ENCODE data around the gene PRDM2.

DNA sequence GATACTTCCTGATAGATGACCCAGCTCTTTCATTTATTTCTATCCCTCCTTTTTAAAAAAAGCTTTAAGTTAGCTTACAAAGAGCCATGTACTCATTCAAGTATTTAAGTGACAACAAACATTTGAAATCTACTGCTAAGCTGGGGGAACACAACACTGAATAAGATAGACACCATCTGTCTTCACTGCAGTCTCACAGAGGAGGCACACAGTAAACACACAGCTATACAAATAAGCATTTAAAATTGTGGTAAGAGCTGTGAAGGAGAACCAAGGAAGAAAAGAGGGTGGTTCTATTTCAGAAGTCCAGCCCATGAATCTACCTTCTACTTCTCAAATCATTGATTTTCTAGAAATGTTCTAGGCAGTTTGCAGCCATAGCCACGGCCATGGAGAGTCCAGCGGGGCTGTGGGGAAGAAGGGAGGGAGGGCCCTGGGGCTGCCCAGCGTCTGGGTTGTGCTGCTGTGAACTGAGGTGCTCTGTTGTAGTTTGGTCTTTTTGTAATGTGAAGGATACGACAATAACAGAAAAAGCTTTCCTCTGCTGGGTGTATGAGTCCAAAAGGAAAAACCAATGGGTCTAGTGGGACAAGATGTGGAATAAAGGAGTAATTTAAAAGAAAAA is 28.2 kb downstream of the PRDM2 start:
- TF ChIP-seq, protein P1, sequence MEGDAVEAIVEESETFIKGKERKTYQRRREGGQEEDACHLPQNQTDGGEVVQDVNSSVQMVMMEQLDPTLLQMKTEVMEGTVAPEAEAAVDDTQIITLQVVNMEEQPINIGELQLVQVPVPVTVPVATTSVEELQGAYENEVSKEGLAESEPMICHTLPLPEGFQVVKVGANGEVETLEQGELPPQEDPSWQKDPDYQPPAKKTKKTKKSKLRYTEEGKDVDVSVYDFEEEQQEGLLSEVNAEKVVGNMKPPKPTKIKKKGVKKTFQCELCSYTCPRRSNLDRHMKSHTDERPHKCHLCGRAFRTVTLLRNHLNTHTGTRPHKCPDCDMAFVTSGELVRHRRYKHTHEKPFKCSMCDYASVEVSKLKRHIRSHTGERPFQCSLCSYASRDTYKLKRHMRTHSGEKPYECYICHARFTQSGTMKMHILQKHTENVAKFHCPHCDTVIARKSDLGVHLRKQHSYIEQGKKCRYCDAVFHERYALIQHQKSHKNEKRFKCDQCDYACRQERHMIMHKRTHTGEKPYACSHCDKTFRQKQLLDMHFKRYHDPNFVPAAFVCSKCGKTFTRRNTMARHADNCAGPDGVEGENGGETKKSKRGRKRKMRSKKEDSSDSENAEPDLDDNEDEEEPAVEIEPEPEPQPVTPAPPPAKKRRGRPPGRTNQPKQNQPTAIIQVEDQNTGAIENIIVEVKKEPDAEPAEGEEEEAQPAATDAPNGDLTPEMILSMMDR (optimal IDR thresholded peaks at IDR 0.05 in 1 of 3, IDR thresholded peaks at IDR 0.05 in 1 of 3, conservative IDR thresholded peaks at IDR 0.05 in 1 of 3; ENCODE audit: extremely low read depth in 1 of 3, insufficient read depth in 2 of 3, low read length in 3 of 3) = no peak
- no peak for TF ChIP-seq EZH2 (IDR thresholded peaks at IDR 0.05; ENCODE audit: low read length)

Measured in keratinocyte (primary cell).